Stimulated activated CD4-positive, alpha-beta T cell treated with anti-CD3 and anti-CD28 coated beads, Interleukin-4, amount 100 ng/mL, for 24 hours (primary cell): ENCODE data around the gene LDB2.

Source experiments
- DNase-seq: peaks from one replicate; pipeline ENCODE4 v3.0.0-alpha.2; 2020

The LDB2 gene

GRCh38 chr4:16717266-16717970, 181.0 kb downstream of the LDB2 start:
- no peak for DNase-seq

- no peak for DNase-seq
These were observed 183.0 kb downstream of the LDB2 start for GRCh38 chr4:16715482-16715881.

GRCh38 chr4:16714191-16714590, 184.3 kb downstream of the LDB2 start:
- no peak for DNase-seq

- no peak for DNase-seq
These were observed 184.7 kb downstream of the LDB2 start for GRCh38 chr4:16713696-16714095.

GRCh38 chr4:16713271-16713670, 185.2 kb downstream of the LDB2 start:
- DNase-seq = no peak

- no peak for DNase-seq
These were observed 188.2 kb downstream of the LDB2 start for GRCh38 chr4:16710198-16710597.

GRCh38 chr4:16707874-16708273, 190.6 kb downstream of the LDB2 start:
- DNase-seq = no peak

- no peak for DNase-seq
These were observed 192.2 kb downstream of the LDB2 start for GRCh38 chr4:16706251-16706650.

GRCh38 chr4:16705341-16705740, 193.1 kb downstream of the LDB2 start:
- no peak for DNase-seq

- DNase-seq = no peak
These were observed 194.0 kb downstream of the LDB2 start for GRCh38 chr4:16704489-16704888.

GRCh38 chr4:16695896-16696295, 202.5 kb downstream of the LDB2 start:
- DNase-seq = no peak

GRCh38 chr4:16694884-16695276, 203.6 kb downstream of the LDB2 start:
- DNase-seq = no peak

GRCh38 chr4:16694173-16694883, 204.1 kb downstream of the LDB2 start:
- DNase-seq = no peak

- no peak for DNase-seq
These were observed 204.8 kb downstream of the LDB2 start for GRCh38 chr4:16693641-16694040.

GRCh38 chr4:16692961-16693506, 205.4 kb downstream of the LDB2 start:
- no peak for DNase-seq

GRCh38 chr4:16692524-16692923, 205.9 kb downstream of the LDB2 start:
- DNase-seq = no peak

GRCh38 chr4:16692046-16692445, 206.4 kb downstream of the LDB2 start:
- DNase-seq = no peak

GRCh38 chr4:16691450-16691849, 207.0 kb downstream of the LDB2 start:
- no peak for DNase-seq

- DNase-seq = no peak
These were observed 210.6 kb downstream of the LDB2 start for GRCh38 chr4:16687845-16688244.

GRCh38 chr4:16687011-16687410, 211.4 kb downstream of the LDB2 start:
- DNase-seq = no peak

- no peak for DNase-seq
These were observed 212.2 kb downstream of the LDB2 start for GRCh38 chr4:16686195-16686594.

- no peak for DNase-seq
These were observed 212.9 kb downstream of the LDB2 start for GRCh38 chr4:16685536-16685935.

GRCh38 chr4:16684935-16685334, 213.5 kb downstream of the LDB2 start:
- no peak for DNase-seq

- no peak for DNase-seq
These were observed 214.3 kb downstream of the LDB2 start for GRCh38 chr4:16684097-16684496.
